Osteoblast (primary cell): ENCODE results near the gene C1orf52. TPM values are rescaled to one million over a fixed set of nuclear protein-coding genes. Genes with fewer than 3 reads are reported as not detected.

Experiments used
- DNase-seq: peaks from one replicate; pipeline ENCODE4 v3.0.0; 2011; ENCODE audit warnings: low spot score, mixed read lengths; ENCODE audit not compliant: insufficient read length; ENCODE audit errors: missing footprints
- H2AFZ ChIP-seq: 2 replicates; pipeline ENCODE4 v1.6.0; 2011; ENCODE audit warnings: mild to moderate bottlenecking, low read length
- H3K27ac ChIP-seq: 2 replicates; pipeline ENCODE4 v1.5.1; 2011; ENCODE audit warnings: mild to moderate bottlenecking, low read depth, low read length, moderate library complexity
- H3K27me3 ChIP-seq: 2 replicates; pipeline ENCODE4 v1.6.0; 2012; ENCODE audit warnings: mild to moderate bottlenecking, control low read depth, inconsistent platforms, low read length, moderate library complexity; ENCODE audit not compliant: insufficient read depth
- H3K36me3 ChIP-seq: 2 replicates; pipeline ENCODE4 v1.5.1; 2011; ENCODE audit warnings: mild to moderate bottlenecking, low read length, control low read depth, moderate library complexity; ENCODE audit not compliant: insufficient read depth
- H3K4me1 ChIP-seq: 2 replicates; pipeline ENCODE4 v1.5.1; 2011; ENCODE audit warnings: mild to moderate bottlenecking, low read length, control low read depth, moderate library complexity; ENCODE audit not compliant: insufficient read depth
- H3K4me2 ChIP-seq: 2 replicates; pipeline ENCODE4 v1.6.0; 2011; ENCODE audit warnings: mild to moderate bottlenecking, low read length; ENCODE audit not compliant: insufficient read depth
- H3K4me3 ChIP-seq: fragments of 200-600 bp; sonication (generic); 3 replicates; pipeline ENCODE4 v1.5.1; 2012; ENCODE audit warnings: mild to moderate bottlenecking, low read length, inconsistent platforms; ENCODE audit not compliant: insufficient read depth
- H3K79me2 ChIP-seq: 2 replicates; pipeline ENCODE4 v1.6.0; 2012; ENCODE audit warnings: mild to moderate bottlenecking, low read length, control low read depth, inconsistent platforms; ENCODE audit not compliant: insufficient read depth
- H3K9me3 ChIP-seq: 2 replicates; pipeline ENCODE4 v1.5.1; 2011; ENCODE audit warnings: low read depth, low read length, control low read depth
- H4K20me1 ChIP-seq: 2 replicates; pipeline ENCODE4 v1.6.0; 2012; ENCODE audit warnings: mild to moderate bottlenecking, low read length, control low read depth; ENCODE audit not compliant: insufficient read depth
- CTCF ChIP-seq: IDR thresholded peaks from 2 replicates; pipeline ENCODE4 v1.5.1; 2011; ENCODE audit warnings: mild to moderate bottlenecking, low read depth, low read length, moderate library complexity; ENCODE audit errors: extremely low read depth
- total RNA-seq: library from RNA; depleted of rRNA; stranded (reverse); fragments of >200 nt; gene quantifications from 2 replicates; pipeline ENCODE4 v1.2.3, GENCODE V29; 2012

Gene C1orf52
- total RNA-seq, 1 donor = 13.0 TPM

GRCh38 chr1:85208488-85208887, 51.0 kb downstream of the C1orf52 start:
- Histone ChIP-seq H3K36me3 (no peaks in the 10 kb centered on the region), H3K9me3 (no peaks in the 10 kb centered on the region), H3K4me2 (no peak overlapping the region), H3K4me1 (peaks cover 15% of the 10 kb centered on the region), H3K27ac (no peak overlapping the region), H4K20me1 (no peaks in the 10 kb centered on the region), H3K79me2 (no peaks in the 10 kb centered on the region), H2AFZ (no peak overlapping the region), H3K4me3 (no peak overlapping the region), H3K27me3 (peaks cover 5% of the 10 kb centered on the region)
- no peak for TF ChIP-seq CTCF
- DNase-seq = no peak

- H3K9me3 ChIP-seq = no peaks in the 10 kb centered on the region
- no peak overlapping the region for H3K27ac ChIP-seq
- H3K4me3 ChIP-seq = no peak overlapping the region
- H3K79me2 ChIP-seq = peaks cover 10% of the 10 kb centered on the region
- no peaks in the 10 kb centered on the region for H3K36me3 ChIP-seq
- H3K27me3 ChIP-seq = peaks cover 5% of the 10 kb centered on the region
- H4K20me1 ChIP-seq = peaks cover 4% of the 10 kb centered on the region
- peaks cover 35% of the 10 kb centered on the region for H3K4me1 ChIP-seq
- DNase-seq = peak; percentile 42
- H2AFZ ChIP-seq = no peak overlapping the region
- no peak for TF ChIP-seq CTCF
- peak overlapping the region; percentile 41 for H3K4me2 ChIP-seq
Observed at GRCh38 chr1:85203573-85204171, 55.8 kb downstream of the C1orf52 start.

GRCh38 chr1:85202864-85203255, 56.6 kb downstream of the C1orf52 start:
- DNase-seq = peak; percentile 37

More at GRCh38 chr1:85202864-85203255, 56.6 kb downstream of the C1orf52 start:
- H3K9me3 ChIP-seq = no peaks in the 10 kb centered on the region
- peaks cover 10% of the 10 kb centered on the region for H3K79me2 ChIP-seq
- H3K4me3 ChIP-seq = no peak overlapping the region
- H3K4me1 ChIP-seq = peaks cover 39% of the 10 kb centered on the region
- H4K20me1 ChIP-seq = peaks cover 4% of the 10 kb centered on the region
- no peak overlapping the region for H3K4me2 ChIP-seq
- no peaks in the 10 kb centered on the region for H3K27me3 ChIP-seq
- no peak overlapping the region for H2AFZ ChIP-seq
- H3K36me3 ChIP-seq = no peaks in the 10 kb centered on the region
- TF ChIP-seq CTCF = no peak
- no peak overlapping the region for H3K27ac ChIP-seq
